K562 (cell line): ENCODE data around the gene GPER1. TPM values are rescaled to one million over a fixed set of nuclear protein-coding genes. Genes with fewer than 3 reads are reported as not detected.
A peak's percentile ranks its signal among the peaks of the same experiment; 100 is the strongest.

ENCODE experiments used
- HMGN3 ChIP-seq: IDR thresholded peaks from 2 replicates; pipeline ENCODE4 v1.6.1; 2011; ENCODE audit warnings: borderline replicate concordance, low read depth, mild to moderate bottlenecking, mixed read lengths, low read length; ENCODE audit not compliant: insufficient read length; ENCODE audit errors: extremely low read depth
- HNRNPK ChIP-seq: fragments of 200-400 bp; formaldehyde crosslinking; IDR thresholded peaks from one replicate; pipeline ENCODE4 v1.6.1; 2018; ENCODE audit warnings: mild to moderate bottlenecking, low read depth, low read length; ENCODE audit not compliant: poor library complexity, severe bottlenecking
- MTA1 ChIP-seq: fragments of 450-650 bp; IDR thresholded peaks from 2 replicates; pipeline ENCODE4 v1.6.1; 2017; ENCODE audit warnings: borderline replicate concordance
- NCOA4 ChIP-seq: fragments of 450-650 bp; IDR thresholded peaks from 2 replicates; pipeline ENCODE4 v1.6.1; 2018; ENCODE audit warnings: mild to moderate bottlenecking; ENCODE audit not compliant: partially characterized antibody
- NFRKB ChIP-seq: fragments of 450-650 bp; IDR thresholded peaks from 2 replicates; pipeline ENCODE4 v1.6.1; 2016; ENCODE audit warnings: low read depth
- PRMT5 ChIP-seq: sonication (generic); formaldehyde crosslinking; IDR thresholded peaks from 2 replicates; pipeline ENCODE4 v1.5.0; 2020; ENCODE audit warnings: missing genetic modification reagents
- PTTG1 ChIP-seq: fragments of 450-650 bp; IDR thresholded peaks from 2 replicates; pipeline ENCODE4 v1.6.1; 2016; ENCODE audit warnings: low read depth, mild to moderate bottlenecking, missing genetic modification characterization, missing compliant biosample characterization
- SMARCE1 ChIP-seq: fragments of 450-650 bp; IDR thresholded peaks from 2 replicates; pipeline ENCODE4 v1.7.1; 2016; ENCODE audit warnings: mild to moderate bottlenecking
- SOX6 ChIP-seq: fragments of 450-650 bp; IDR thresholded peaks from 2 replicates; pipeline ENCODE4 v1.6.1; 2014; ENCODE audit warnings: mild to moderate bottlenecking
- SP1 ChIP-seq: sonication (generic); formaldehyde crosslinking; IDR thresholded peaks from 2 replicates; pipeline ENCODE4 v1.8.1; 2022; ENCODE audit warnings: mild to moderate bottlenecking, missing genetic modification reagents
- TBL1XR1 ChIP-seq, 2 experiments: IDR thresholded peaks; 2 replicates each; pipeline ENCODE4 v1.6.1; 2012; ENCODE audit warnings: improper control_type of control experiment in 2 of 2, low read length in 2 of 2, mild to moderate bottlenecking in 1 of 2
- XRCC4 ChIP-seq: IDR thresholded peaks from one replicate; pipeline ENCODE4 v1.6.1; 2011; ENCODE audit not compliant: insufficient read depth, insufficient read length; ENCODE audit errors: extremely low read depth
- ZNF224 ChIP-seq: sonication (generic); formaldehyde crosslinking; IDR thresholded peaks from 2 replicates; pipeline ENCODE4 v1.8.0; 2022; ENCODE audit warnings: mild to moderate bottlenecking, missing genetic modification reagents
- ZNF311 ChIP-seq: fragments of 250-450 bp; sonication (Bioruptor Pico); IDR thresholded peaks from 2 replicates; pipeline ENCODE4 v1.4.0; 2020; ENCODE audit warnings: mild to moderate bottlenecking, moderate library complexity
- ZNF586 ChIP-seq: fragments of 450-650 bp; formaldehyde crosslinking; conservative IDR thresholded peaks from 2 replicates; pipeline ENCODE4 v1.4.0; 2020; ENCODE audit warnings: mild to moderate bottlenecking, moderate library complexity
- ZNF589 ChIP-seq: fragments of 200-800 bp; sonication (Bioruptor generic); IDR thresholded peaks from 2 replicates; pipeline ENCODE4 v1.6.1; 2016; ENCODE audit warnings: low read depth, missing genetic modification characterization, missing compliant biosample characterization
- polyA plus RNA-seq, 8 experiments: library from polyadenylated mRNA; depleted of rRNA in 4 of 8; stranded (reverse) in 5 of 8; unstranded in 3 of 8; fragments of >200 nt; fragmentation: Nextera tagmentation in 2 of 8; fragmentation: Illumina TruSeq in 1 of 8; extraction: Ambion mirVana in 2 of 8; extraction: Trizol in 1 of 8; gene quantifications; 2 replicates each; pipeline versions ENCODE4 v1.2.1 to v1.2.3, GENCODE V29; 2011 to 2014; ENCODE audit warnings: inconsistent platforms in 1 of 8, missing spikeins in 1 of 8
- total RNA-seq, 7 experiments: library from RNA; depleted of rRNA in 6 of 7; stranded (reverse); fragments of >200 nt in 6 of 7; fragmentation: Illumina TruSeq in 2 of 7; extraction: Trizol in 2 of 7; gene quantifications; 2 replicates each; pipeline versions ENCODE4 v1.2.1 to v1.2.3, GENCODE V29; 2011 to 2021; ENCODE audit warnings: low replicate concordance in 1 of 7
- TF ChIP-seq, protein P1 (sequence below), 2 experiments: fragments of 150-350 bp in 1 of 2; IDR thresholded peaks; 2 replicates each; pipeline ENCODE4 v1.6.1; 2012 to 2016; ENCODE audit warnings: low read depth in 2 of 2, low read length in 2 of 2, mild to moderate bottlenecking in 1 of 2, moderate library complexity in 1 of 2
- TF ChIP-seq, protein P2 (sequence below): sonication (generic); formaldehyde crosslinking; IDR thresholded peaks from 2 replicates; pipeline ENCODE4 v1.5.0; 2020; ENCODE audit warnings: missing genetic modification reagents
- TF ChIP-seq, protein P3 (sequence below): IDR thresholded peaks from 2 replicates; pipeline ENCODE4 v1.6.1; 2014; ENCODE audit warnings: antibody characterized with exemption
- TF ChIP-seq, protein P4 (sequence below): fragments of 250-450 bp; sonication (Bioruptor Pico); IDR thresholded peaks from 2 replicates; pipeline ENCODE4 v1.4.0; 2020; ENCODE audit warnings: mild to moderate bottlenecking, moderate library complexity

GPER1 gene
- total and polyA plus RNA-seq, 9 of the 15 experiments (the other 6 are each of a cell fraction or from before 2014, with no cell fraction given): 0.04 to 0.09 (median 0.08) TPM; not detected in 6

DNA sequence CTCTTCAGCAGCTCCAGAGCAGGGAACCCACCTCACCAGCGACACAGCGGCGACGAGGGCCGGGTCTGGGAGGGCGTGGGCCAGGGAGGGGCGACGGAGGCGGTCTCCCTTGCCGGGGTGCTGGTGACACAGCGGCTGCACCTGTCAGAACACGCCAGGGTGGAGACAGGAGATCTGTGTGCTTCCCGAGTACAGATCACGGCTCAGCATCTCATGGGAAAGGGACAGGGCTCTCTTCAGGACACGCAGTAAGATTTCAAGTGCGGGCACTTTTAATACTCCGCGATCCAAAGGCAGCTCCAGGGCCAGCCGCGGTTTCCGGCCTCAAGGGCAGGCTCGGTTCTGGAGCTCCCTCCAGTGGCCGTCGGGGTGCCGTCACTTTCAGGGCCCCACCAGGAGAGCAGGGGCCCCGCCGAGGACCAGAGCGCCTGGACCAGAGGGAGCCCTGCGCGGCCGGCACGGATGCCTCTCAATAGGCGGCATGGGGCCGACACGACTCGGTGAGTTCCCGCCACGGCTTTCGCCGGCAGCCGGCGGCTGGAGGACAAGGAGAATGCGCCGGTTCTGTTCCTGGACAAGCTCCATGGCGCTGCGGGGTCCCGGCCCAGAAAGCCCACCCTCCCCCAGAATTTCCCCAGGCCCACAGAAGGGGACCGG lies 22.2 kb upstream of the GPER1 start (continued):
- TF ChIP-seq ZNF311 (CRISPR knock-in tag): no peak
- no peak for TF ChIP-seq TBL1XR1 (IDR thresholded peaks at IDR 0.05; ENCODE audit: low read length in 2 of 2)
- TF ChIP-seq HMGN3: peak; percentile 57
- TF ChIP-seq PTTG1 (tag): no peak
- TF ChIP-seq, protein P1, sequence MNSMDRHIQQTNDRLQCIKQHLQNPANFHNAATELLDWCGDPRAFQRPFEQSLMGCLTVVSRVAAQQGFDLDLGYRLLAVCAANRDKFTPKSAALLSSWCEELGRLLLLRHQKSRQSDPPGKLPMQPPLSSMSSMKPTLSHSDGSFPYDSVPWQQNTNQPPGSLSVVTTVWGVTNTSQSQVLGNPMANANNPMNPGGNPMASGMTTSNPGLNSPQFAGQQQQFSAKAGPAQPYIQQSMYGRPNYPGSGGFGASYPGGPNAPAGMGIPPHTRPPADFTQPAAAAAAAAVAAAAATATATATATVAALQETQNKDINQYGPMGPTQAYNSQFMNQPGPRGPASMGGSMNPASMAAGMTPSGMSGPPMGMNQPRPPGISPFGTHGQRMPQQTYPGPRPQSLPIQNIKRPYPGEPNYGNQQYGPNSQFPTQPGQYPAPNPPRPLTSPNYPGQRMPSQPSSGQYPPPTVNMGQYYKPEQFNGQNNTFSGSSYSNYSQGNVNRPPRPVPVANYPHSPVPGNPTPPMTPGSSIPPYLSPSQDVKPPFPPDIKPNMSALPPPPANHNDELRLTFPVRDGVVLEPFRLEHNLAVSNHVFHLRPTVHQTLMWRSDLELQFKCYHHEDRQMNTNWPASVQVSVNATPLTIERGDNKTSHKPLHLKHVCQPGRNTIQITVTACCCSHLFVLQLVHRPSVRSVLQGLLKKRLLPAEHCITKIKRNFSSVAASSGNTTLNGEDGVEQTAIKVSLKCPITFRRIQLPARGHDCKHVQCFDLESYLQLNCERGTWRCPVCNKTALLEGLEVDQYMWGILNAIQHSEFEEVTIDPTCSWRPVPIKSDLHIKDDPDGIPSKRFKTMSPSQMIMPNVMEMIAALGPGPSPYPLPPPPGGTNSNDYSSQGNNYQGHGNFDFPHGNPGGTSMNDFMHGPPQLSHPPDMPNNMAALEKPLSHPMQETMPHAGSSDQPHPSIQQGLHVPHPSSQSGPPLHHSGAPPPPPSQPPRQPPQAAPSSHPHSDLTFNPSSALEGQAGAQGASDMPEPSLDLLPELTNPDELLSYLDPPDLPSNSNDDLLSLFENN (IDR thresholded peaks at IDR 0.05; ENCODE audit: low read depth in 2 of 2, low read length in 2 of 2): peak in 1 of 2 experiments; percentile 40; a peak in 1 of 4 replicates
- TF ChIP-seq, protein P2, sequence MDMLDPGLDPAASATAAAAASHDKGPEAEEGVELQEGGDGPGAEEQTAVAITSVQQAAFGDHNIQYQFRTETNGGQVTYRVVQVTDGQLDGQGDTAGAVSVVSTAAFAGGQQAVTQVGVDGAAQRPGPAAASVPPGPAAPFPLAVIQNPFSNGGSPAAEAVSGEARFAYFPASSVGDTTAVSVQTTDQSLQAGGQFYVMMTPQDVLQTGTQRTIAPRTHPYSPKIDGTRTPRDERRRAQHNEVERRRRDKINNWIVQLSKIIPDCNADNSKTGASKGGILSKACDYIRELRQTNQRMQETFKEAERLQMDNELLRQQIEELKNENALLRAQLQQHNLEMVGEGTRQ (CRISPR knock-in tag): no peak
- TF ChIP-seq HNRNPK: no peak
- TF ChIP-seq, protein P3, sequence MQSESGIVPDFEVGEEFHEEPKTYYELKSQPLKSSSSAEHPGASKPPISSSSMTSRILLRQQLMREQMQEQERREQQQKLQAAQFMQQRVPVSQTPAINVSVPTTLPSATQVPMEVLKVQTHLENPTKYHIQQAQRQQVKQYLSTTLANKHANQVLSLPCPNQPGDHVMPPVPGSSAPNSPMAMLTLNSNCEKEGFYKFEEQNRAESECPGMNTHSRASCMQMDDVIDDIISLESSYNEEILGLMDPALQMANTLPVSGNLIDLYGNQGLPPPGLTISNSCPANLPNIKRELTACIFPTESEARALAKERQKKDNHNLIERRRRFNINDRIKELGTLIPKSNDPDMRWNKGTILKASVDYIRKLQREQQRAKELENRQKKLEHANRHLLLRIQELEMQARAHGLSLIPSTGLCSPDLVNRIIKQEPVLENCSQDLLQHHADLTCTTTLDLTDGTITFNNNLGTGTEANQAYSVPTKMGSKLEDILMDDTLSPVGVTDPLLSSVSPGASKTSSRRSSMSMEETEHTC: no peak
- TF ChIP-seq ZNF224 (CRISPR knock-in tag): no peak
- no peak for TF ChIP-seq XRCC4
- no peak for TF ChIP-seq SMARCE1
- TF ChIP-seq SP1 (CRISPR knock-in tag): no peak
- TF ChIP-seq, protein P4, sequence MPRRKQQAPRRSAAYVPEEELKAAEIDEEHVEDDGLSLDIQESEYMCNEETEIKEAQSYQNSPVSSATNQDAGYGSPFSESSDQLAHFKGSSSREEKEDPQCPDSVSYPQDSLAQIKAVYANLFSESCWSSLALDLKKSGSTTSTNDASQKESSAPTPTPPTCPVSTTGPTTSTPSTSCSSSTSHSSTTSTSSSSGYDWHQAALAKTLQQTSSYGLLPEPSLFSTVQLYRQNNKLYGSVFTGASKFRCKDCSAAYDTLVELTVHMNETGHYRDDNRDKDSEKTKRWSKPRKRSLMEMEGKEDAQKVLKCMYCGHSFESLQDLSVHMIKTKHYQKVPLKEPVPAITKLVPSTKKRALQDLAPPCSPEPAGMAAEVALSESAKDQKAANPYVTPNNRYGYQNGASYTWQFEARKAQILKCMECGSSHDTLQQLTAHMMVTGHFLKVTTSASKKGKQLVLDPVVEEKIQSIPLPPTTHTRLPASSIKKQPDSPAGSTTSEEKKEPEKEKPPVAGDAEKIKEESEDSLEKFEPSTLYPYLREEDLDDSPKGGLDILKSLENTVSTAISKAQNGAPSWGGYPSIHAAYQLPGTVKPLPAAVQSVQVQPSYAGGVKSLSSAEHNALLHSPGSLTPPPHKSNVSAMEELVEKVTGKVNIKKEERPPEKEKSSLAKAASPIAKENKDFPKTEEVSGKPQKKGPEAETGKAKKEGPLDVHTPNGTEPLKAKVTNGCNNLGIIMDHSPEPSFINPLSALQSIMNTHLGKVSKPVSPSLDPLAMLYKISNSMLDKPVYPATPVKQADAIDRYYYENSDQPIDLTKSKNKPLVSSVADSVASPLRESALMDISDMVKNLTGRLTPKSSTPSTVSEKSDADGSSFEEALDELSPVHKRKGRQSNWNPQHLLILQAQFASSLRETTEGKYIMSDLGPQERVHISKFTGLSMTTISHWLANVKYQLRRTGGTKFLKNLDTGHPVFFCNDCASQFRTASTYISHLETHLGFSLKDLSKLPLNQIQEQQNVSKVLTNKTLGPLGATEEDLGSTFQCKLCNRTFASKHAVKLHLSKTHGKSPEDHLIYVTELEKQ (CRISPR knock-in tag): no peak
- peak; percentile 9; the same call in 1 of the 2 replicates for TF ChIP-seq SOX6
- TF ChIP-seq ZNF586 (CRISPR knock-in tag): no peak
- TF ChIP-seq ZNF589 (CRISPR knock-in tag): no peak
- TF ChIP-seq NCOA4: no peak
- no peak for TF ChIP-seq NFRKB
- no peak for TF ChIP-seq PRMT5 (CRISPR knock-in tag)
- no peak for TF ChIP-seq MTA1
